HepG2 (cell line): Measurements from ENCODE around the gene ZBTB43. TPM values are rescaled to one million over a fixed set of nuclear protein-coding genes. Genes with fewer than 3 reads are reported as not detected.
A peak's percentile ranks its signal among the peaks of the same experiment; 100 is the strongest.

Experiments
- ATAC-seq: fragments of 200-7000 bp; cut with Tn5 transposase; 3 replicates; pipeline ENCODE4 v1.9.1; 2020; ENCODE audit warnings: mild to moderate bottlenecking, moderate library complexity
- BruUV-seq: library from RNA; stranded (reverse); fragments of 400-500 nt; replicated peaks from 2 replicates; lab custom pipeline; 2021; lab: Mats Ljungman, UMichigan
- CTCF ChIA-PET: fragments of 300-600 bp; formaldehyde crosslinking; extraction: SDS; loops from one replicate; lab custom pipeline; 2021; ENCODE audit warnings: low total read pairs, inconsistent platforms, low intra/inter-chr PET ratio; lab: Yijun Ruan, JAX
- POLR2A ChIA-PET: fragments of 350-600 bp; sonication (Branson Sonifier 250); formaldehyde crosslinking; loops from one replicate; lab custom pipeline; 2020; ENCODE audit warnings: antibody characterized with exemption, inconsistent platforms; lab: Yijun Ruan, JAX
- DNase-seq: peaks from one replicate; pipeline ENCODE4 v3.0.0-alpha.2; 2015; ENCODE audit warnings: low spot score
- FAIRE-seq: peaks from 3 replicates; lab custom pipeline; 2011; peaks lifted over from hg19 to GRCh38; lab: Jason Lieb, UNC
- H2AFZ ChIP-seq: one replicate; pipeline ENCODE4 v1.6.1; 2011; ENCODE audit warnings: low read length, inconsistent platforms
- H3K27ac ChIP-seq: fragments of 300-600 bp; 3 replicates; pipeline ENCODE4 v1.8.0; 2011; ENCODE audit warnings: mixed run types, mild to moderate bottlenecking, mixed read lengths, low read length, inconsistent platforms; ENCODE audit not compliant: insufficient read depth; ENCODE audit errors: extremely low read length
- H3K27me3 ChIP-seq, 2 experiments: fragments of 200-600 bp in 1 of 2; 2 replicates in 1 of 2; 3 replicates in 1 of 2; pipeline versions ENCODE4 v1.6.0 to v1.8.0; 2011; ENCODE audit warnings: low read length in 2 of 2, mild to moderate bottlenecking in 2 of 2, moderate library complexity in 2 of 2, inconsistent platforms in 1 of 2; ENCODE audit not compliant: insufficient read depth in 2 of 2, control insufficient read depth in 1 of 2
- H3K36me3 ChIP-seq, 2 experiments: fragments of 200-600 bp in 1 of 2; replicated peaks in 1 of 2; 2 replicates in 1 of 2; 3 replicates in 1 of 2; pipeline versions ENCODE4 v1.5.1 to v1.8.0; 2011; ENCODE audit warnings: low read length in 2 of 2, inconsistent platforms in 1 of 2; ENCODE audit not compliant: insufficient read depth in 2 of 2, control insufficient read depth in 1 of 2
- H3K4me1 ChIP-seq: 2 replicates; pipeline ENCODE4 v1.5.1; 2012; ENCODE audit warnings: low read length, inconsistent platforms; ENCODE audit not compliant: insufficient read depth
- H3K4me2 ChIP-seq: 2 replicates; pipeline ENCODE4 v1.6.0; 2011; ENCODE audit warnings: low read depth, low read length, inconsistent platforms
- H3K4me3 ChIP-seq, 3 experiments: fragments of 200-600 bp in 1 of 3; sonication (generic), shearing (Covaris generic) in 1 of 3; replicated peaks in 1 of 3; 2 replicates each; pipeline ENCODE4 v1.5.1; 2011 to 2016; ENCODE audit warnings: low read length in 3 of 3, inconsistent platforms in 2 of 3, low read depth in 2 of 3, mild to moderate bottlenecking in 2 of 3, control low read depth in 1 of 3, mixed read lengths in 1 of 3; ENCODE audit not compliant: insufficient read depth in 1 of 3
- H3K79me2 ChIP-seq: one replicate; pipeline ENCODE4 v1.6.1; 2011; ENCODE audit warnings: low read length, inconsistent platforms; ENCODE audit not compliant: insufficient read depth
- H3K9ac ChIP-seq: 2 replicates; pipeline ENCODE4 v1.6.0; 2011; ENCODE audit warnings: mild to moderate bottlenecking, low read depth, low read length, inconsistent platforms; ENCODE audit not compliant: insufficient read depth
- H3K9me3 ChIP-seq: 2 replicates; pipeline ENCODE4 v1.5.1; 2012; ENCODE audit warnings: mild to moderate bottlenecking, low read length
- H4K20me1 ChIP-seq: 2 replicates; pipeline ENCODE4 v1.6.0; 2011; ENCODE audit warnings: inconsistent platforms, mild to moderate bottlenecking, low read length, moderate library complexity; ENCODE audit not compliant: insufficient read depth
- ASH2L ChIP-seq: fragments of 300-600, 200-600 bp; sonication (generic); IDR thresholded peaks from 2 replicates; pipeline ENCODE4 v1.7.0; 2017; ENCODE audit warnings: low read depth, mild to moderate bottlenecking, moderate library complexity, mixed read lengths, low read length; ENCODE audit not compliant: insufficient read length
- ETV6 ChIP-seq: sonication (generic); formaldehyde crosslinking; conservative IDR thresholded peaks from 2 replicates; pipeline ENCODE4 v1.4.0; 2020; ENCODE audit warnings: missing genetic modification reagents
- FOXK2 ChIP-seq: fragments of 450-650 bp; IDR thresholded peaks from 2 replicates; pipeline ENCODE4 v1.6.1; 2016
- HMG20A ChIP-seq: IDR thresholded peaks from 2 replicates; pipeline ENCODE4 v1.6.1; 2016; ENCODE audit warnings: borderline replicate concordance
- HMGXB4 ChIP-seq, 2 experiments: sonication (generic) in 1 of 2; formaldehyde crosslinking in 1 of 2; IDR thresholded peaks; 2 replicates each; pipeline versions ENCODE4 v1.4.0 to v1.6.1; 2018 to 2020; ENCODE audit warnings: missing genetic modification reagents in 2 of 2, borderline replicate concordance in 1 of 2, low read depth in 1 of 2, mild to moderate bottlenecking in 1 of 2, missing biosample characterization in 1 of 2
- NR2C2 ChIP-seq: sonication (generic); formaldehyde crosslinking; IDR thresholded peaks from 2 replicates; pipeline ENCODE4 v1.4.0; 2020; ENCODE audit warnings: missing genetic modification reagents, mild to moderate bottlenecking, moderate library complexity, borderline replicate concordance
- NRL ChIP-seq: sonication (generic); formaldehyde crosslinking; IDR thresholded peaks from 2 replicates; pipeline ENCODE4 v1.5.0; 2020; ENCODE audit warnings: missing genetic modification reagents, mild to moderate bottlenecking, moderate library complexity, borderline replicate concordance
- POGZ ChIP-seq: sonication (generic); formaldehyde crosslinking; IDR thresholded peaks from 2 replicates; pipeline ENCODE4 v1.4.0; 2020; ENCODE audit warnings: mild to moderate bottlenecking, missing genetic modification reagents
- SMYD3 ChIP-seq: sonication (generic); formaldehyde crosslinking; IDR thresholded peaks from 2 replicates; pipeline ENCODE4 v1.8.1; 2023; ENCODE audit warnings: mild to moderate bottlenecking, missing genetic modification reagents
- SP140L ChIP-seq: sonication (generic); formaldehyde crosslinking; IDR thresholded peaks from 2 replicates; pipeline ENCODE4 v1.4.0; 2020; ENCODE audit warnings: missing genetic modification reagents, borderline replicate concordance
- ZFY ChIP-seq: sonication (generic); formaldehyde crosslinking; IDR thresholded peaks from 2 replicates; pipeline ENCODE4 v1.4.0; 2020; ENCODE audit warnings: missing genetic modification reagents
- ZNF678 ChIP-seq: sonication (generic); formaldehyde crosslinking; IDR thresholded peaks from 2 replicates; pipeline ENCODE4 v1.4.0; 2020; ENCODE audit warnings: mild to moderate bottlenecking, missing genetic modification reagents
- ZNF724P ChIP-seq: sonication (generic); formaldehyde crosslinking; IDR thresholded peaks from 2 replicates; pipeline ENCODE4 v1.8.0; 2022; ENCODE audit warnings: missing genetic modification reagents, borderline replicate concordance
- ZNF878 ChIP-seq: sonication (generic); formaldehyde crosslinking; IDR thresholded peaks from 2 replicates; pipeline ENCODE4 v1.8.1; 2023; ENCODE audit warnings: mild to moderate bottlenecking, missing genetic modification reagents, moderate library complexity
- WGBS: methylation state at CpG from one replicate; pipeline ENCODE4 v1.1.6; 2017; ENCODE audit warnings: low lambda C conversion rate; 5-methylcytosine and 5-hydroxymethylcytosine counted together
- in situ Hi-C: cut with HindIII; loops from 2 replicates; pipeline ENCODE4 v1.10.0; 2017; ENCODE audit warnings: low pct_unique_long_range_greater_than_20kb; ENCODE audit not compliant: extremely low pct_ligation_motif_present
- intact Hi-C: fragments of 100-400 bp; cut with micrococcal nuclease; formaldehyde crosslinking; loops from one replicate; pipeline ENCODE4 v1.10.0; 2022; ENCODE audit not compliant: unreplicated experiment
- polyA plus RNA-seq, 8 experiments: library from polyadenylated mRNA; depleted of rRNA in 3 of 8; stranded (reverse) in 7 of 8; unstranded in 1 of 8; fragments of >200 nt; fragmentation: Illumina TruSeq in 4 of 8; extraction: Trizol in 4 of 8; gene quantifications; 2 replicates each; pipeline versions ENCODE4 v1.2.1 to v1.2.3, GENCODE V29; 2011 to 2016; ENCODE audit warnings: low read depth in 4 of 8, missing spikeins in 1 of 8, mixed read lengths in 1 of 8; ENCODE audit not compliant: insufficient read depth in 1 of 8
- total RNA-seq, 5 experiments: library from RNA; depleted of rRNA; stranded (reverse); fragments of >200 nt; fragmentation: Illumina TruSeq; extraction: Trizol; gene quantifications; 2 replicates each; pipeline ENCODE4 v1.2.3, GENCODE V29; 2016; ENCODE audit warnings: low read depth in 1 of 5
- TF ChIP-seq, protein P1 (sequence below): sonication (generic); formaldehyde crosslinking; IDR thresholded peaks from 2 replicates; pipeline ENCODE4 v1.5.1; 2020; ENCODE audit warnings: missing genetic modification reagents, mild to moderate bottlenecking, borderline replicate concordance

The ZBTB43 gene
- total and polyA plus RNA-seq, 2 of the 13 experiments (the other 11 are each of a cell fraction or from before 2014, with no cell fraction given), result 7.1 to 31.4 TPM

GRCh38 chr9:126860757-126861466, 56.1 kb downstream of the ZBTB43 start:
- Histone ChIP-seq H3K4me3 (peak overlapping the region; percentile 80 to 93 (median 89)), H2AFZ (no peak overlapping the region), H3K27ac (peak overlapping the region; percentile 66), H3K4me1 (peaks cover 31% of the 10 kb centered on the region), H3K27me3 (no peaks in the 10 kb centered on the region; a peak in 2 of 5 replicates), H3K9me3 (no peaks in the 10 kb centered on the region), H4K20me1 (0 out of 2 replicates have a peak, but pooled peaks cover 8% of the 10 kb centered on the region), H3K36me3 (peaks cover 5 to 19% of the 10 kb centered on the region in 2 experiments), H3K4me2 (peak overlapping the region; percentile 86), H3K9ac (peak overlapping the region; percentile 78), H3K79me2 (peaks cover 35% of the 10 kb centered on the region)
- intact Hi-C loops, result no loop called here
- DNase-seq (no peak), FAIRE-seq (no peak), ATAC-seq (peak; percentile 70)
- ChIA-PET POLR2A (no interaction called here), CTCF (no interaction called here)
- BruUV-seq, result no TSS peak
- in situ Hi-C loops, result no loop called here
- WGBS, result 2% methylated on average over 11 of the region's 71 CpGs
- TF ChIP-seq HMG20A (CRISPR knock-in tag) (no peak), HMGXB4 (CRISPR knock-in tag; IDR thresholded peaks at IDR 0.05; ENCODE audit: borderline replicate concordance in 1 of 2, low read depth in 1 of 2) (peak in 1 of 2 experiments; percentile 67; a peak in 1 of 4 replicates), SP140L (CRISPR knock-in tag) (no peak), ZNF878 (no peak), POGZ (no peak), ZNF678 (CRISPR knock-in tag) (peak; percentile 27; the same call in 1 of the 2 replicates), ZFY (CRISPR knock-in tag) (peak; percentile 56), NRL (CRISPR knock-in tag) (0 out of 2 replicates have a peak, but pooled peaks have one; percentile 28), ETV6 (CRISPR knock-in tag) (0 out of 2 replicates have a peak, but pooled peaks have one; percentile 22), ASH2L (peak; percentile 13), NR2C2 (no peak), ZNF724P (CRISPR knock-in tag) (no peak), FOXK2 (no peak), SMYD3 (CRISPR knock-in tag) (no peak)
- TF ChIP-seq, protein P1, sequence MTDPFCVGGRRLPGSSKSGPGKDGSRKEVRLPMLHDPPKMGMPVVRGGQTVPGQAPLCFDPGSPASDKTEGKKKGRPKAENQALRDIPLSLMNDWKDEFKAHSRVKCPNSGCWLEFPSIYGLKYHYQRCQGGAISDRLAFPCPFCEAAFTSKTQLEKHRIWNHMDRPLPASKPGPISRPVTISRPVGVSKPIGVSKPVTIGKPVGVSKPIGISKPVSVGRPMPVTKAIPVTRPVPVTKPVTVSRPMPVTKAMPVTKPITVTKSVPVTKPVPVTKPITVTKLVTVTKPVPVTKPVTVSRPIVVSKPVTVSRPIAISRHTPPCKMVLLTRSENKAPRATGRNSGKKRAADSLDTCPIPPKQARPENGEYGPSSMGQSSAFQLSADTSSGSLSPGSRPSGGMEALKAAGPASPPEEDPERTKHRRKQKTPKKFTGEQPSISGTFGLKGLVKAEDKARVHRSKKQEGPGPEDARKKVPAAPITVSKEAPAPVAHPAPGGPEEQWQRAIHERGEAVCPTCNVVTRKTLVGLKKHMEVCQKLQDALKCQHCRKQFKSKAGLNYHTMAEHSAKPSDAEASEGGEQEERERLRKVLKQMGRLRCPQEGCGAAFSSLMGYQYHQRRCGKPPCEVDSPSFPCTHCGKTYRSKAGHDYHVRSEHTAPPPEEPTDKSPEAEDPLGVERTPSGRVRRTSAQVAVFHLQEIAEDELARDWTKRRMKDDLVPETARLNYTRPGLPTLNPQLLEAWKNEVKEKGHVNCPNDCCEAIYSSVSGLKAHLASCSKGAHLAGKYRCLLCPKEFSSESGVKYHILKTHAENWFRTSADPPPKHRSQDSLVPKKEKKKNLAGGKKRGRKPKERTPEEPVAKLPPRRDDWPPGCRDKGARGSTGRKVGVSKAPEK, result no peak
